Measurements from ENCODE around the gene NEDD4L. TPM values are rescaled to one million over a fixed set of nuclear protein-coding genes. Genes with fewer than 3 reads are reported as not detected.

The NEDD4L gene
- total RNA-seq, 1 donor from 2014 or later: 32.6 TPM

DNA sequence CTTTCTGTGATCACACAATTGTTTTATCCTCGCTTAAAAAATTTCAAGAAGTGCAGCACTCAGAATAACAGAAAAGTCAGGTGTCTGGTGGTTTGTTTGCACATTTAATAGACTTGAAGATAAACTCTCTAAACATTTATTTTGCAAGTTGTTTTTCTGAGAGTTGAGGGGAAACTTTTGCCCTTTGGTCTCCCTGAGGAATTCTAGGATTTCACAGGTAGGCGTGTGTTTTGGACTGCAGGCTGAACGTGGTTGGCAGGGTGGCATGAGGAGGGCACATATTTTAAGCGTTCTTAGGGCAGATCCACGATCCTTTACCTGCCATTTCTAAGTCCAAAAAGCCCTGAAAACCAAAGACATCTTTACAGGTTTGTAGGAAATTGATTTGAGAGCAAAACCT is 188.6 kb downstream of the NEDD4L start:
- Mint-ChIP-seq H3K27ac (no peak overlapping the region), H3K4me3 (no peak overlapping the region), H3K4me1 (peaks cover 20% of the 10 kb centered on the region), H3K36me3 (ENCODE audit: low read depth) (peaks cover 2% of the 10 kb centered on the region), H3K9me3 (peaks cover 2% of the 10 kb centered on the region), H3K27me3 (no peaks in the 10 kb centered on the region)
- DNase-seq (no peak), ATAC-seq (ENCODE audit: low read depth) (no peak)
- POLR2A ChIA-PET: no interaction called here
- CTCF ChIA-PET: no interaction called here
- no peak for TF ChIP-seq CTCF (IDR thresholded peaks at IDR 0.05)
- intact Hi-C loops (cut with micrococcal nuclease): loop anchor here (5.0 kb wide), 1 partner anchor 35 kb away; no protein-coding TSS in a partner anchor

GRCh38 chr18:58234359-58234741 is 190.3 kb downstream of the NEDD4L start:
- Mint-ChIP-seq H3K4me3 (no peak overlapping the region), H3K27ac (no peak overlapping the region), H3K4me1 (peaks cover 20% of the 10 kb centered on the region), H3K27me3 (no peaks in the 10 kb centered on the region), H3K9me3 (peaks cover 2% of the 10 kb centered on the region), H3K36me3 (ENCODE audit: low read depth) (peaks cover 2% of the 10 kb centered on the region)
- intact Hi-C loops (cut with micrococcal nuclease): loop anchor here (5.0 kb wide), 1 partner anchor 37 kb away; no protein-coding TSS in a partner anchor
- ChIA-PET POLR2A (no interaction called here), CTCF (interaction anchor here (0.8 kb wide), 1 partner anchor 9 kb away, joined by 3 read pairs; no protein-coding TSS in a partner anchor)
- no peak for ATAC-seq (ENCODE audit: low read depth)
- no peak for TF ChIP-seq CTCF (IDR thresholded peaks at IDR 0.05)
- no peak for DNase-seq

DNA sequence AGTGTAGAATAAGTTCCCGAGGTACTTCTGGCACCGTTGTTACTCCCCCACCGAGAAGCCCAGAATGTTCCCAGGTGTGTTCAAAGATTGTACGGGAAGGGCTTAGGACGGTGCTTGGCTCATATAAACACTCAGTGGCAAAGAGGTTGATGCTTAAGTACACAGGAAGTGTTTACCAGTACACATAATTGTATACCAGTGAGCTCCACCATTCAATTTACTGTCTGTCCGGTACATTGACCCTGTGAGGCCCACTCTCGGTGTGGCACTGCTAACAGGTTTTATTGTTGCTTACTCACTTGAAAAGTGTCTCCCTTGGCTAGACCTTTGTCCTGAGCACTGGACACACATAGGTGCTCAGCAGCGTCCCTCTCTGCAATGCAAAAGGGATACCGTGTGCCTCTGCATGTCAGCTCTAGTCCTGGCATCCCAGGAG is 191.0 kb downstream of the NEDD4L start:
- Mint-ChIP-seq H3K27ac (no peak overlapping the region), H3K4me3 (no peak overlapping the region), H3K27me3 (no peaks in the 10 kb centered on the region), H3K4me1 (peaks cover 18% of the 10 kb centered on the region), H3K9me3 (peaks cover 2% of the 10 kb centered on the region), H3K36me3 (ENCODE audit: low read depth) (peaks cover 2% of the 10 kb centered on the region)
- ChIA-PET POLR2A (no interaction called here), CTCF (interaction anchor here (0.8 kb wide), 1 partner anchor 8 kb away, joined by 3 read pairs; no protein-coding TSS in a partner anchor)
- DNase-seq (no peak), ATAC-seq (ENCODE audit: low read depth) (no peak)
- intact Hi-C loops (cut with micrococcal nuclease): no loop called here
- TF ChIP-seq CTCF (IDR thresholded peaks at IDR 0.05): no peak

- Mint-ChIP-seq H3K4me1 (no peaks in the 10 kb centered on the region), H3K9me3 (no peaks in the 10 kb centered on the region), H3K36me3 (ENCODE audit: low read depth) (no peaks in the 10 kb centered on the region), H3K4me3 (no peak overlapping the region), H3K27ac (no peak overlapping the region), H3K27me3 (no peaks in the 10 kb centered on the region)
- intact Hi-C loops (cut with micrococcal nuclease): loop anchor here (5.0 kb wide), 1 partner anchor 37 kb away; no protein-coding TSS in a partner anchor
- no peak for TF ChIP-seq CTCF (IDR thresholded peaks at IDR 0.05)
- ATAC-seq (ENCODE audit: low read depth): no peak
- ChIA-PET POLR2A (no interaction called here), CTCF (no interaction called here)
- DNase-seq: no peak
These were observed 195.9 kb downstream of the NEDD4L start for GRCh38 chr18:58239879-58240278.

DNA sequence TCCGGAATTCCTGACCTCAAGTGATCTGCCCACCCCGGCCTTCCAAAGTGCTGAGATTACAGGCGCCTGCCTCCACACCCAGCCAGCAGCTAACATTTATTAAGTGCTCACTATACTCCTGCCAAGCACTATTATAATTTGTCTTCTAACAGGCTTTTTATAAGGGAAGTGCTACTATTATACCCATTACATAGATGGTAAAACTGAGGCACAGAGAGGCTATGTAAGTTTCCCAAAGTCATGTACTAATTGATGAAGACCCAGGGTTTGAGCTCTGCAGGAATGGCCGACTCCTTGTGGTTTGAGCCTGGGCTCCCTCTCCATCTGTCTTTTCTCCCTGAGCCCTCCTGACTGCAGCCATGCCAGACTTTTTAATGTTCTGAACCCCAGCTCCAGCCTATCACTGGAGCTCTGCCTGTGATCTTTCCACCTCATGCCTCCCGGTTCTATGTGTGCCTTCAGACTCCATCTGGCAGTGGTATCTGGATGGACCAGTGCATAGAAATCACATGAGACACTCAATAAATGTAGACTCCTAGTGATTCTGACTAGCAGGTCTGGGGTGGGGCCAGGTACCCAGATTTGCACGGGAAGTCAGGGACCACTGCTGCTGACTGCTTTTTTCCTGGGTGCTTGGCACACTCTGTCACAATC is 197.1 kb downstream of the NEDD4L start:
- no peaks in the 10 kb centered on the region for H3K36me3 Mint-ChIP-seq (ENCODE audit: low read depth)
- POLR2A ChIA-PET: interaction anchor here (0.7 kb wide), 1 partner anchor 32 kb away, joined by 3 read pairs; no protein-coding TSS in a partner anchor
- no peak overlapping the region for H3K27ac Mint-ChIP-seq
- no peaks in the 10 kb centered on the region for H3K27me3 Mint-ChIP-seq
- intact Hi-C loops (cut with micrococcal nuclease): loop anchor here (5.0 kb wide), 1 partner anchor 36 kb away; no protein-coding TSS in a partner anchor
- ATAC-seq (ENCODE audit: low read depth): no peak
- no peaks in the 10 kb centered on the region for H3K9me3 Mint-ChIP-seq
- H3K4me1 Mint-ChIP-seq: no peaks in the 10 kb centered on the region
- no peak overlapping the region for H3K4me3 Mint-ChIP-seq
- CTCF ChIA-PET: no interaction called here
- no peak for DNase-seq
- no peak for TF ChIP-seq CTCF (IDR thresholded peaks at IDR 0.05)

Data from activated B cell treated with CpG ODN at 0.5 μM for 24 hours (primary cell).